HEK293T (cell line): ENCODE measurements around the gene NHLH1.

Experiments
- FOXA1 ChIP-seq: fragments of 450-650 bp; IDR thresholded peaks from 2 replicates; pipeline ENCODE4 v1.6.1; 2016; ENCODE audit warnings: mild to moderate bottlenecking
- NFRKB ChIP-seq: fragments of 450-650 bp; IDR thresholded peaks from 2 replicates; pipeline ENCODE4 v1.6.1; 2016; ENCODE audit warnings: mild to moderate bottlenecking, moderate library complexity
- SP1 ChIP-seq: fragments of 450-650 bp; IDR thresholded peaks from 2 replicates; pipeline ENCODE4 v1.6.1; 2017
- ZNF384 ChIP-seq: fragments of 450-650 bp; IDR thresholded peaks from 2 replicates; pipeline ENCODE4 v1.6.1; 2016

DNA sequence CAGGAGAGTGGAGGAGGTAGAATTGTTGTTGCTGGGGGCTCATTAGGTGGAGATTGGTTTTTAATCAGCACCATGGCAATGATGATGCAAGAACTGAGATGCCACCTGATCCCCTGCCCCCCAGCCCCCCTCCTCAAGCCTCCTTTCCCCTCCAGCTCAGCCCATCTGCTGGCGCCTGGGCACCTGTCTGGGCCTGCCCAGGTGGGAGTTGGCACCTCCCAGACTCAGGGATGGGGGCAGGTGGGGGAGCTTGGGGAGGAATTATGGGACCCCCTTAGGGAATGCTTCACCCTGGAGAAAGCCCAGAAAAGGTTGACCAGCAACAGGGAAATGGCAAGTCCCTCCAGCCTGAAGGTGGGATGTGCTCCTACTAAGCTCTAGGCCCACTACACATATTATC, 1.5 kb upstream of the NHLH1 start:
- TF ChIP-seq FOXA1 (no peak), NFRKB (no peak), SP1 (no peak), ZNF384 (no peak)
